HEK293T (cell line): ENCODE results near the gene MARS1.

Source experiments
- BHLHE40 ChIP-seq: fragments of 450-650 bp; IDR thresholded peaks from 2 replicates; pipeline ENCODE4 v1.6.1; 2016; ENCODE audit warnings: mild to moderate bottlenecking, moderate library complexity, borderline replicate concordance
- ELF4 ChIP-seq: fragments of 450-650 bp; IDR thresholded peaks from 2 replicates; pipeline ENCODE4 v1.6.1; 2017; ENCODE audit warnings: antibody characterized with exemption
- FOXK2 ChIP-seq: fragments of 450-650 bp; IDR thresholded peaks from 2 replicates; pipeline ENCODE4 v1.6.1; 2016; ENCODE audit warnings: mild to moderate bottlenecking
- FOXM1 ChIP-seq: fragments of 450-650 bp; IDR thresholded peaks from 2 replicates; pipeline ENCODE4 v1.6.1; 2017; ENCODE audit warnings: mild to moderate bottlenecking, borderline replicate concordance
- HDGF ChIP-seq: fragments of 450-650 bp; IDR thresholded peaks from 2 replicates; pipeline ENCODE4 v1.6.1; 2017; ENCODE audit warnings: antibody characterized with exemption, borderline replicate concordance
- L3MBTL2 ChIP-seq: fragments of 450-650 bp; conservative IDR thresholded peaks from 2 replicates; pipeline ENCODE4 v1.6.1; 2016; ENCODE audit warnings: mild to moderate bottlenecking
- LEF1 ChIP-seq: fragments of 450-650 bp; IDR thresholded peaks from 2 replicates; pipeline ENCODE4 v1.6.1; 2017; ENCODE audit warnings: mild to moderate bottlenecking, borderline replicate concordance
- NFRKB ChIP-seq: fragments of 450-650 bp; IDR thresholded peaks from 2 replicates; pipeline ENCODE4 v1.6.1; 2016; ENCODE audit warnings: mild to moderate bottlenecking, moderate library complexity
- PKNOX1 ChIP-seq: fragments of 450-650 bp; IDR thresholded peaks from 2 replicates; pipeline ENCODE4 v1.6.1; 2016
- SP1 ChIP-seq: fragments of 450-650 bp; IDR thresholded peaks from 2 replicates; pipeline ENCODE4 v1.6.1; 2017
- SUZ12 ChIP-seq: fragments of 450-650 bp; IDR thresholded peaks from 2 replicates; pipeline ENCODE4 v1.6.1; 2016; ENCODE audit warnings: mild to moderate bottlenecking
- ZNF384 ChIP-seq: fragments of 450-650 bp; IDR thresholded peaks from 2 replicates; pipeline ENCODE4 v1.6.1; 2016

- TF ChIP-seq L3MBTL2 (no peak), ELF4 (no peak), FOXK2 (no peak), FOXM1 (no peak), SP1 (no peak), SUZ12 (no peak), NFRKB (no peak), ZNF384 (no peak), PKNOX1 (no peak), LEF1 (no peak), HDGF (no peak), BHLHE40 (no peak)
Measured at GRCh38 chr12:57518176-57518919, 30.5 kb downstream of the MARS1 start.
